ENCODE results near the gene POLL.

POLL gene

GRCh38 chr10:101573885-101574753 is 13.9 kb downstream of the POLL start:
- Histone ChIP-seq H3K4me2 (ENCODE audit: low read depth, low read length, poor library complexity, severe bottlenecking) (no peak overlapping the region), H3K27me3 (ENCODE audit: low read length) (no peaks in the 10 kb centered on the region; the same call in 1 of the 2 replicates)
- no peak for TF ChIP-seq EZH2phosphoT487 (conservative IDR thresholded peaks at IDR 0.05; ENCODE audit: low read length)
- TF ChIP-seq, protein P1, sequence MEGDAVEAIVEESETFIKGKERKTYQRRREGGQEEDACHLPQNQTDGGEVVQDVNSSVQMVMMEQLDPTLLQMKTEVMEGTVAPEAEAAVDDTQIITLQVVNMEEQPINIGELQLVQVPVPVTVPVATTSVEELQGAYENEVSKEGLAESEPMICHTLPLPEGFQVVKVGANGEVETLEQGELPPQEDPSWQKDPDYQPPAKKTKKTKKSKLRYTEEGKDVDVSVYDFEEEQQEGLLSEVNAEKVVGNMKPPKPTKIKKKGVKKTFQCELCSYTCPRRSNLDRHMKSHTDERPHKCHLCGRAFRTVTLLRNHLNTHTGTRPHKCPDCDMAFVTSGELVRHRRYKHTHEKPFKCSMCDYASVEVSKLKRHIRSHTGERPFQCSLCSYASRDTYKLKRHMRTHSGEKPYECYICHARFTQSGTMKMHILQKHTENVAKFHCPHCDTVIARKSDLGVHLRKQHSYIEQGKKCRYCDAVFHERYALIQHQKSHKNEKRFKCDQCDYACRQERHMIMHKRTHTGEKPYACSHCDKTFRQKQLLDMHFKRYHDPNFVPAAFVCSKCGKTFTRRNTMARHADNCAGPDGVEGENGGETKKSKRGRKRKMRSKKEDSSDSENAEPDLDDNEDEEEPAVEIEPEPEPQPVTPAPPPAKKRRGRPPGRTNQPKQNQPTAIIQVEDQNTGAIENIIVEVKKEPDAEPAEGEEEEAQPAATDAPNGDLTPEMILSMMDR (IDR thresholded peaks at IDR 0.05; ENCODE audit: insufficient read depth, low read length, poor library complexity, severe bottlenecking) = no peak

DNA sequence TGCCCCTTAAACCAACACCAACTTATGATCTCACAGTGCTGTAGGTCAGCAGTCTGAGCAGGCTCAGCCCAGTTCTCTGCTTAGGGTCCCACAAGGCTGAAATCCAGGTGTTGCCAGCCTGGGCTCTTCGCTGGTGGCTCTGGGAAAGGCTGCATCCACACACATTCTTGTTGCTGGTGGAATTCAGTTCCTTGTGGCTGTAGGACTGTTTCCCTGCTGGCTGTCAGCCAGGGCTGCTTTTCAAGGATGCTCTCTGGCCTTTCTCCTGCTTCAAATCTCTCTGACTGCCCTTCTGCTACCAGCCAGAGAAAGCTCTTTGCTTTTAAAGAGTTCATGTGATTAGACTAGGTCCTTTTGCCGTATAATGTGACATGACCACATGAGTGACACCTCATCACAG is 15.3 kb downstream of the POLL start:
- Histone ChIP-seq H3K9me2 (replicated peaks; ENCODE audit: insufficient read depth, low read length) (no peaks in the 10 kb centered on the region), H3K4me3 (ENCODE audit: insufficient read depth, low read length, poor library complexity, severe bottlenecking) (no peak overlapping the region), H3K36me3 (ENCODE audit: low read length) (no peaks in the 10 kb centered on the region), H3K4me2 (ENCODE audit: low read depth, low read length, poor library complexity, severe bottlenecking) (no peak overlapping the region), H3K27ac (ENCODE audit: low read depth, low read length) (no peak overlapping the region), H3K9ac (ENCODE audit: low read length) (no peak overlapping the region), H4K20me1 (ENCODE audit: low read depth, low read length) (no peaks in the 10 kb centered on the region), H3K79me2 (ENCODE audit: insufficient read depth, low read length) (no peaks in the 10 kb centered on the region), H3F3A (ENCODE audit: insufficient read depth) (no peaks in the 10 kb centered on the region), H3K27me3 (ENCODE audit: low read length) (no peaks in the 10 kb centered on the region; the same call in 1 of the 2 replicates), H2AFZ (ENCODE audit: low read depth, low read length, severe bottlenecking) (no peak overlapping the region), H3K9me3 (ENCODE audit: insufficient read depth, low read length) (no peaks in the 10 kb centered on the region)
- TF ChIP-seq, protein P1 (IDR thresholded peaks at IDR 0.05; ENCODE audit: insufficient read depth, low read length, poor library complexity, severe bottlenecking) = no peak
- no peak for TF ChIP-seq EZH2phosphoT487 (conservative IDR thresholded peaks at IDR 0.05; ENCODE audit: low read length)

More at GRCh38 chr10:101573885-101574753, 13.9 kb downstream of the POLL start:
- no peak overlapping the region for H3K4me3 ChIP-seq (ENCODE audit: insufficient read depth, low read length, poor library complexity, severe bottlenecking)
- H3K9me3 ChIP-seq (ENCODE audit: insufficient read depth, low read length) = no peaks in the 10 kb centered on the region
- H3K9ac ChIP-seq (ENCODE audit: low read length) = no peak overlapping the region
- no peaks in the 10 kb centered on the region for H3K9me2 ChIP-seq (replicated peaks; ENCODE audit: insufficient read depth, low read length)
- no peaks in the 10 kb centered on the region for H3K79me2 ChIP-seq (ENCODE audit: insufficient read depth, low read length)
- H3K36me3 ChIP-seq (ENCODE audit: low read length) = no peaks in the 10 kb centered on the region
- H3F3A ChIP-seq (ENCODE audit: insufficient read depth) = no peaks in the 10 kb centered on the region
- no peaks in the 10 kb centered on the region for H4K20me1 ChIP-seq (ENCODE audit: low read depth, low read length)
- H3K27ac ChIP-seq (ENCODE audit: low read depth, low read length) = no peak overlapping the region
- H2AFZ ChIP-seq (ENCODE audit: low read depth, low read length, severe bottlenecking) = no peak overlapping the region

DNA sequence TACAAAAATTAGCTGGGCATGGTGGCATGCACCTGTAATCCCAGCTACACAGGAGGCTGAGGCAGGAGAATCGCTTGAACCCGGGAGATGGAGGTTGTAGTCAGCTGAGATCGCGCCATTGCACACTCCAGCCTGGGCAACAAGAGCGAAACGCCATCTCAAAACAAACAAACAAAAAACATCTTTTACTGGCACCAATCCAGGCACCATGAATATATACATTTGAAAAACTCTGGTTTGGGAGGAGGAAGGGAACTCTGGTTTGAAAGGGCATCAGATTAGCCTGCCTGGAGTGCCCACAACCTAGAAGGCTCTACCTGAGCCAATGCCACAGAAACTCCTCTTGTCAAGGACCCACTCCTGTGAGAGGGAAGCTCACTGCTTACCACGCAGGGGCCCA is 15.9 kb downstream of the POLL start:
- Histone ChIP-seq H3K4me3 (ENCODE audit: insufficient read depth, low read length, poor library complexity, severe bottlenecking) (no peak overlapping the region), H2AFZ (ENCODE audit: low read depth, low read length, severe bottlenecking) (no peak overlapping the region), H3K27ac (ENCODE audit: low read depth, low read length) (no peak overlapping the region), H3K79me2 (ENCODE audit: insufficient read depth, low read length) (no peaks in the 10 kb centered on the region), H3K27me3 (ENCODE audit: low read length) (no peaks in the 10 kb centered on the region; the same call in 1 of the 2 replicates), H3K4me2 (ENCODE audit: low read depth, low read length, poor library complexity, severe bottlenecking) (no peak overlapping the region), H3K36me3 (ENCODE audit: low read length) (no peaks in the 10 kb centered on the region), H3F3A (ENCODE audit: insufficient read depth) (no peaks in the 10 kb centered on the region), H3K9ac (ENCODE audit: low read length) (no peak overlapping the region), H3K9me2 (replicated peaks; ENCODE audit: insufficient read depth, low read length) (no peaks in the 10 kb centered on the region), H3K9me3 (ENCODE audit: insufficient read depth, low read length) (no peaks in the 10 kb centered on the region), H4K20me1 (ENCODE audit: low read depth, low read length) (no peaks in the 10 kb centered on the region)
- no peak for TF ChIP-seq EZH2phosphoT487 (conservative IDR thresholded peaks at IDR 0.05; ENCODE audit: low read length)
- TF ChIP-seq, protein P1 (IDR thresholded peaks at IDR 0.05; ENCODE audit: insufficient read depth, low read length, poor library complexity, severe bottlenecking) = no peak

Data from SU-DHL-6 (cell line).